HS-5 (cell line): ENCODE data around the gene CHD1.

Source experiments
- DNase-seq: peaks from one replicate; pipeline ENCODE4 v3.0.0-alpha.2; 2012; ENCODE audit warnings: low read depth

The CHD1 gene

DNA sequence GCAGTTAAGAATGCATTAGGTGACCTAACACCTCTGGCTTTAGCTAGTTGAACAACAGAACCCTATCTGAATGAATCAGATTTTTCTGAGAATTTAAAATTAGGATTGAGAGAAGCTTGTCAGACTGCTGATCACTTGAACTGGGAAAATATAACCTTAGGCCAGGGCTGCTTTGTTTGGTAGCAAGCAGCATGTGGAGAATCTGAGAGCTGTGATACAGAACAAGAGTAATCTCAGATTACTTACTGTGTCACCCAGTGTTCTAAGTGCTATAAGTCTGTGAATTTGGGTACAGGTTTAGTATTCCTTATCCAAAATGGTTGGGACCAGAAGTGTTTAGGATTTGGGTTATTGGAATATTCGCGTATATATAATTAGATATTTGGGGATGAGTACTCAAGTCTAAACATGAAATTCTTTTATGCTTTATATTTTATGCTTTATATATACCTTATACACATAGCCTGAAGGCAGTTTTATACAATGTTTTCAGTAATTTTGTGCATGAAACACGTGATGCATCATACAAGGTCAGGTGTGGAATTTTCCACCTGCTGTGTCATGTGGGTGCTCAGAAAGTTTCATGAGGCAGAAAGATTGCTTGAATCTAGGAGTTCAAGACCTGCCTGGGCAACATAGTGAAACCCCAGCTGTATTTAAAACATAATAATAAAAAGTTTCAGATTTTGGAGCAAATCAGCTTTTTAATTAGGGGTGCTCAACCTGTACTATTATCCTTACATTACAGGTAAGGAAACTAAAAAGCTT, 8.3 kb upstream of the CHD1 start:
- no peak for DNase-seq

DNA sequence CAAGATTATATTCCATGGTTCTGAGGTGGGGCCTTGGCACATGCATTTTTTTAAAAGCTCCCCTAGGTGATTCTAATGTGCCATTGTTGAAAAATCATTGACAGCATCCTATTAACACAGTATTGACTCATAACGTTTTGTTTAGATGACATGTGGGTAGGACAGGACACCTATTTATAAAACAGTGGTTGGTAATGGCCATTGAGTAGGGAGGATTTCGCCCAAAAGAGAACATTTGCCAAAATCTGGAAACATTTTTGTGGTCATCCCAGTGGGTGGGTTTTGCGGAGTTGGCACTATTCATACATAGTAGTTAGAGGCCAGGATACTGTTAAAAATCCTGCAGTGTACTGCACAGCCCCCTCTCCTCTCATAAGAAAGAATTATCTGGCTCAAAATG, 6.4 kb upstream of the CHD1 start:
- DNase-seq = no peak

DNA sequence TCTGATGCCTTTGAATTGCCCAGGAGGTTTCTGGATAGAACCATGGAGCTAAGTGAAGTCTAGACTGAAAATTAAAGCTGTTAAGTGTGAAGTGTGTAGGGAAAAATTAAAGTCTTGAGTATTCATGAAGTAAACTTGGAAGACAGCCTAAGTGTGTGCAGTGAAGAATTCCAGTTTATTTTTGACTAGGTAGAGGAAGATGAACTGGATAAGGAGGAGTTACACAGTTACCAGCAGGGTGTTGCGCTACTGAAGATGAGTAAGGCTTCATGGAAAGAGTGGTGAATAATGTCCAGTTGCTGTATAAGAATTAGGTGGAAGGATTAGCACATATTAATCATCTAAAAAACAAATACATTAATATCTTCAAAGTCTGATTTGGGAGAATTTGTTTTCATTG, 5.7 kb upstream of the CHD1 start:
- no peak for DNase-seq

DNA sequence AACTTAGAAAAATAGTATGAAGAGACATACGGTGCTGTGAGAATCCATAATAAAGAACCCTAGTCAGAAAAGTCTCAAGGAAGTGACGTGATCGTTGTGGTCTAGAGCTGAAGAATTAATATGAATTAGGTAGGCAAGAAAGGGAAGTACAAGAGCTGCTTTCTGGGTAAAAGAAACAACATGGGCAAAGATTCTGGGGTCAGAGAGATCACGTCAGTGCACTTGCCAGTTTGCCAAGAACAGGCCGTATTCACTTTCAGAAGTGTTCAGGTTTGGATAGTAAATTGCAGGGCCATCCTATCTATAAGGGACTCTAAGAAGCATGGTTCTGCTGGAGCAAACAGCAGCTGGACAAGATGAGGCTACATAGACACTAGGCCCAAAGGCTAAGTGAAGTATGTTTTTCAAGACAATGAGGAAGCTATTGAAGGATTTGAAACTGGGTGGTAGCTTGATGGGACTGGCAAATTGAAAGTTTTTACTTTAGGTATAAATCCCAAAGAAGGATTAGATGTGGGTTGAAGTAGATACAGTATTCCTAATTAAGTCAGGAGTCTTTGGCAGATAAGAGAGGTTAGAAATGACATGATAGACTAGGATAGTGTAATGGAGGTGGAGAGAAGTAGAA, 4.8 kb upstream of the CHD1 start:
- DNase-seq = no peak

DNA sequence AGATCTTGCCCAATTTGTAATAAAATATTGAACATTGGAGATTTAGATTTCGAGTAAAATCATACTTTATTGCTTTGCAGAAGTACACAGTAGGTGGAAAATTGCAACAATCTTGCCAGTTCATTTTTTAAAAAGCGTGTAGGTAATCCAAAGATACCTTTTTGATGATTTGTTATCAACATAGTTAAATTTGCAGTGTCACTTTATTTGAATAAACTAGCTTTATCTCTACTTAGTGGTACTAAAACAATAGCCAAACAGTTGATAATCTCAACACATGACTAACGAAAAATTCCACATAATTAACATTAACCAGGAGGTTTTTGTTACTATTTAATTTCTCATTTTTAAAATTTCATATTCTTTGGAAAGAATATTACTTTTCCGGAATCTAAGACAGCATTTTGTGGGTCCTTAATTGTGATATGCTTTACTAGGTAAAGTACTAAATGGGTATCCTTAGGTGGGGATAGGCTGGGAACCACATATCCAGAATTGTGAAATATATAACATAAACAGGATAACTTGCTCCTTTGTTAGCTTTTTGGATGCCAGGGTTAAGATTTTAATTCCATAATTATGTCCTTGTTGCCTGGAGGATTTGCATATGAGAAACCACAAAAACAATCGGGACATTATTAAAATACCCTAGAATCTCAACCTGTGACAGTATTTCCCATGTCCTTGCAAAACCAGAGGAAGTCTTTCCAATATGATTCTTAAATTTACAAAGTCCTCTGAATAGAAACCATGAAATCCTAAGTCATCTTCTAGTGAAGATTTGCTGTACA, 2.4 kb upstream of the CHD1 start:
- no peak for DNase-seq

DNA sequence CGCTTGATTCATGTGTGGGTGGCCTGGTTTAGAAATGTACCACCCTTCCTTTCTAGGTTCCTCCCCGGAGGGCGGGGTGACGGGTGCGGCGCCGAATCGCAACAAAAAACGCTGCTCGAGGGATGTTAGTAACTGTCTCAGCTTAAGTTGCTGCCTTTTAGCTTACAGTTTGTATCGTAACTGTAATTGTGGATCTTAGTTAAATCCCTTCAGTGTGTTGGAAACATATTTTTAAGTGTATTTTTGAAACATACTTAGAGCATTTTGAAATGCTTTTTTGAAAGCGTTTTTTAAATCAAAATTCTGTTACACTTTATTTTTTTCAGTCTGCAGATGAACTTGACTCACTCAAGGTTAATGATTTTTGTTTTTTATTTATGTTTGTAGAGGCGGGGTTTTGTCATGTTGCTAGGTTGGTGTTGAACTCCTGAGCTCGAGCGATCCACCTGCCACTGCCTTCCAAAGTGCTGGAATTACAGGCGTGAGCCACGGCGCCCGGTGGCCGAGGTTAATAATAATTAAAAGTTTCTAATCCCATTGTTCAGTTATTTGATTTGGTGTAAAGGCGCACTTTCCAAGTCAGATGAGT, 997 bp upstream of the CHD1 start:
- no peak for DNase-seq

DNA sequence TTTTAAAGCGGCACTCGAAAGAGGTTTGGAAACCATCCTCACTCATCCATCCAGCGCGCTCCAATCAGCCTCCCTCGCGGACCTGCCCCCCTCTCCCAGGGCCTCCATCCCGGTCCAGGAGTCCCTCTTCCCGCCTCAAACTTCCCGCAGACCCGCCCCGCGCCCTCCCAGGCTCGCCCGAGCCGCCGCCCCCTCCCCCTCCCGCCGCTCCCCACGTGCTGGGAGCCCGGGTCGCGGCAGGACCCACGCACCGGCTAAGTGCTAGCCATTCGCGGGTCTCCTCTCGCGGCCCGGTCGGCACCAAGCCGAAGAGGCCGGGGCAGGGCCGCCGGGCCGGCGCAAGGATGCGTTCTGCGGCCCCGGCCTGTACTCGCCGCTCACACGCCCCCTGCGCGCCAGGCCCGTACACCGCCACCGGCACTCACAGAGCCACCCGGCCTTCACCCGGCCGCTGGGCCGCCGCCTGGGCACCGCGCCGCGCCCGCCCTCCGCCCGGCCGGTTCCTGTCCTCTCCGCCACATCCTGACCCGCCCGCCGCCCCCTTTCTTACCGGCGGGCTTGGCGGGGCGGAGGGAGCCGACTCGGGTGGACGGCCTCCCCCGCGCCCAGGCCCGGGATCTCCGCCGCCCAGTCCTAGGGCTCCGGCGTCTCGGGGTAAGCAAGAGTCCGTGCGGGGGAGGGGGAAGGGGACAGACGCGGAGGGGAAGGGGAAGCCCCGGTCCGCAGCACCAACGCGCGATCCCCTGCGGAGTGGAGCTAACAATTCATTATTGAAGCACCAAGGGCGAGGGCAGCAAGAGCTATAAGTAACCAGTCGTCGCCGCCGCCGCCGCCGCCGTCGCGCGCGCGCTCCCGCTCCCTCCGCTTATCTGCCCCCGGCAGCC, 576 bp downstream of the CHD1 start:
- DNase-seq = no peak

DNA sequence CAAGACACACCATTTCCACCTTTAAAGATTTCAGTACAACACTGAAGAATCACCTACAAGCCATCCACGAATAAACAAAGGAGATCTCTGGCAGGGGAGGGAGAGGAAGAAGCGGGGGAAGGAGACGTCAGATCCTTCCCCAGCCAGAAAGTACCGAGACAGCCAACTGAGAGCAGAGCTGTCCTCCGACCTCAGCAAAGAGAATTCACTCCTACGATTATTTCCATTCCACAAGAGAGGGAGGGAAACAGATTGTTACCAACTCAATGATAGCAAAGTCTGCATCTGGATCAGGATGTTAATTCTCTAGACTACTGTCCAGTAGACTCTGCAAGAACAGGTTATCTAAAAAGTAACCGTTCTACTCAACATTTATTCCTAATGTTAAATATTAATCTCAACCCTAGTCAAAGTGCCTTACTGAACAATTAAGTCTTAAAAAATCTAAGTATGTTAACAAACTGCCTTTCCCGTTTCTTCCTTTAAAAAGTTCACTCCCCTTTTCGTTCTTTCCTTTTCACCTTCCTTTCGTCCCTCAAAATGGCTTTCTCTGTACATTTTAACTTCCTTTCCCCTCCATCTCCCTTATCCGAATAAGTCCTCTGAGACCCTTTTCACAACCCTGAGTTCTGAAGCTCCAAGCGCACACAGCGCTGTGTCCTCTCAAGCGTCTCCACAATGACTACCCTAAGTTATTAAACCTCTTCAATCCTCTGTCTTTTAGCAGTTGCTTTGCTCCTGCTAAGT, 1.4 kb downstream of the CHD1 start:
- DNase-seq = no peak

DNA sequence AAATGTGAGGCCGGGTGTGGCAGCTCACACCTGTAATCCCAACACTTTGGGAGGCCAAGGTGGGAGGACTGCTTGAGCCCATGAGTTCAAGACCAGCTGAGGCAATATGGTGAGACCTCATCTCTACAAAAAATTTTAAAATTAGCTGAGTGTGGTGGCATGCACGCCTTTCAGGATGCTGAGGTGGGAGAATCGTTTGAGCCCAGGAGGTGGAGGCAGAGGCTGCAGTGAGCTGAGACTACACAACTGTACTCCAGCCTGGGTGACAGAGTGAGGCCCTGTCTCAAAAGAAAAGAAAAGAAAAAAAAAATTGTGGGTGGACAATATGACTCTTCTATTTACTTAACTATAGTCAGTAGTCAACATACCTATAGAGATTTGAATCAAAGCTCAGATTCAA, 4.8 kb downstream of the CHD1 start:
- no peak for DNase-seq

DNA sequence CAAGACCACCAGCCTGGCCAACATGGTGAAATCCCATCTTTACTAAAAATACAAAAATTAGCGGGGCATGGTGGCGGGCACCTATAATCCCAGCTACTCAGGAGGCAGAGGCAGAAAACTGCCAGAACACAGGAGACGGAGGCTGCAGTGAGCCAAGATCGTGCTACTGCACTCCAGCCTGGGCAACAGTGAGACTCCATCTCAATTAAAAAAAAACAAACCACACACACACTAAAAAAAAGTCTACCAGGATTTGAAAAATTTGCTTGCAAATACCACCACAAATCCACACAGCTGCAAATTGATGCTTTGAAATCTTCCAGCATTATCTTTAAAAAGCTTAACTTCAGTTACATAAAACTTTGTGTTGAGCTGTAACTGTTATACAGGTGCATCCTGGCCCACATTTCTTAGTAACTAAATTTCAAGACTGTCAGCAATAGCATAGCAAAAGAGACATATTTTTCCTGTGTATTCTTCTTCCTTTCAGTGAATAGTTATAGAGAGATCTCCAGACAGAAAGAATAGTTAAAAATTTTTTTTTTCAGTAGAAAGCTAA, 6.8 kb downstream of the CHD1 start:
- no peak for DNase-seq

DNA sequence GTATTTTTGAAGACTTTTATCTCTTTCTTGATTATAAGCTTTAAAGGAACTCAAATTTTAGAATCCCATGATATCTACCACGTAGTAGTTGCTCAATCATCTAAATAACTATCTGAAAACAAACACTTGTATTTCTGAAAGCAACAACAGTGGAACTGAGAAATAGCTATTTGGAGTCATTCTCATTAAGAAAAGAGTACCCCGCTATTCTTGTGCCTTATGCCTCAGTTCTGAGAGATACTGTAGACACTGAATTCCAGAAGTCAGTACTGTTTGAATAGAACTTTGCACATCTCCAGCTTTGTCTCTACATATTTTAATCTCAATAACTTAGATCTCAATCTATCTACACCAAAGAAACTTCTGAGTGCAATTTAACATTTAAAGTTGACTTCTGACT, 11.4 kb downstream of the CHD1 start:
- no peak for DNase-seq

DNA sequence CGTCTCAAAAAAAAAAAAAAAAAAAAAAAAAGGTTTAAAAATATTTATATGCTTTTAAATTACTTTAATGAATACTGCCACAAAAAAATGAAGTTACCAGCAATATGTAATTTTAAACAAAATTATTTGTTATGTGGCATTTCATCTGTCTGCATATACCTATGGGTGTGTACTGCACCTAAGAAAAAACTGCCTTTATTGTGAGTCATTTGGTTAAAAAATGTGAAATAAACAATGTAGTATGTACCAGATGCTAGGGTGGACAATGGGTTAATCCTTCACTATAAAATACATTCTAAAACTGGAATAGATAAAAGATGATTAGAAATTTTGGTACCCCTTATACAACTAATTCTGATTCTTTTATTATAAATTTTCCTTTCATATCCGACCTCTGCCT, 12.3 kb downstream of the CHD1 start:
- DNase-seq = no peak

DNA sequence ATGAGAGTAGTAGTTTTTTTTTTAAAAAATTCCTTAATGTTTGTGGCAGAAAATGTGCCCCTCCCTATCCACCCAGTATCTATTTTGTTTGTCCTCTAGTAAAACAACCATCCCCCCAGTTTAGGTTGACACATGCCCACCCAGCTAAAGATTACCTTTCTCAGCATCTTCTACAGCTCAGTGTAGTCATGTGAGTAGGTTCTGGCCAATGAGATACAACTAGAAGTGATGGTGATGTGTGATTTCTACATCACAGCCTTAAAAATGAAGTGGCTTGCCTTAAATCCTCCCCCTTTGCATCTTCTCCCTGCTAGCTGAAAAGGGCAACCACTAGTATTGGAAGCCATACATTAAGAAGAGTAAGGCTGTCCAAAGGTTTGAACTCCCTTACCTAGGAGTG, 14.9 kb downstream of the CHD1 start:
- DNase-seq = no peak

DNA sequence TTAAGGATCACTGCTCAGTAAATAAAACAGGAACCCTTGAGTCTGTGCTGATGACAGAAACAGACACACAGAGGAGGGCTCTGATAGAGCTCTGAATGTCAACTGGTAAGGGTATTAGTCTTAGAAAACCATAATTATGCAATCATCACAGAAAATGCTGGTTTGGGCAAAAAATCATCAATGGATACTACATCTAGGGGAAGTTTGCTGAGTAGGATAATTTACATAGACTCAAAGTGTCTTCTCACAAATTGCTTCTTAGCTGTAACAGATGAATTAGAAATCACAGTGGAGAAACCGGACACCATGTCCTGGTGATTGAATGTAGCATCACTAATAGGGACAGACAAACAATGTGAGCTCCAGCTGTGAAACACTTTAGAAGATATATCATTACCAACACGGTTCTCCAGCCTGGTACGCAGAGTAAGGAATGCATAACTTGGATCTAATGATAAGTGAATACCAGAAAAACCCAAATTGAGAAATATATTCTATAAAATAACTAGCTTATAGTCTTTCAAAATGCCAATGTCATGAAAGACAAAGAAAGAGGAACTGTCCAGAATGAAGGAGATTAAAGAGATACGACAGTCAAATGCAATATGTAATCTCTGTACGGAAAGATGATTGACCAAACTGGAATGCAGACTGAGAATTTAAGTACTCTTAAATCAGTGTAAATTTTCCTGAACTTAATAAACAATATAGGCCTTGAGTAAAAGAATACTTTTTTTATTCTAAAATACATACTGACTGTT, 17.3 kb downstream of the CHD1 start:
- no peak for DNase-seq

DNA sequence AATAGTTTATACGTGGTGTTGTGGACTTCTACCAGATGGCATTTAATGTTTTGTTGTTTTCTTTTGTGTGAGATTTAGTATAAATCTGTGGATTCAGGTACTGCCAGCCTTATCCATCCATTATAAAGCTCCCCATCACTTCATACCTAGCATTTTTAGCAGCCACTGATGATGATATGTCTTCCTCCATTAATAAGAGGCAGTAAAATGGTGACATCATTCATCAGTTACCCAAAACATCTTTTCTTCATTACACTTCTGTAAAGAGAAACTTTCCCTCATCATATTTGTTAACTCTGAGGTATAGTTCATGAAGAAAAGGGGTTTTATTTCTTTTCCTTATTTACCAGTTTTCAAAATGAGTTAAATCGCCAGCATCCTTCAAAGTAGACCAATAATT, 19.4 kb downstream of the CHD1 start:
- DNase-seq = no peak

DNA sequence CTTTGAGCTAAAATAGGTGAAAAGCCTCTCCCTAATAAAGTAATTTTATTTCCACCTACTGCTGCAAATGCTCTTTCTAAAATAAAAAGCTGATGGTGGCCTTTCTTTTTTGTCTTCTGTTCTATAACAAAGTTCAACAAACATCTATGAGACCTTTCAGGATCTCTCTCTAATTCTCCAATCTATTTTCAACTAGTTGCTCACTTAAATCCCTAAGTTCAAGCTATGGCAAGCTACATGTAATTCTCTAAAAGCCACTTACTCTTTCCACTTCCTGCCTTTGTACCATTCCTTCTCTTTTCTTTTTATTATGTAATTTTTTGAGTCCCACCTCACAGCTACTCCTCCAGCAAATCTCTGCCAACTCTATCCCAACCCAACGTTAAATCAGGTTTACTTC, 20.9 kb downstream of the CHD1 start:
- no peak for DNase-seq

DNA sequence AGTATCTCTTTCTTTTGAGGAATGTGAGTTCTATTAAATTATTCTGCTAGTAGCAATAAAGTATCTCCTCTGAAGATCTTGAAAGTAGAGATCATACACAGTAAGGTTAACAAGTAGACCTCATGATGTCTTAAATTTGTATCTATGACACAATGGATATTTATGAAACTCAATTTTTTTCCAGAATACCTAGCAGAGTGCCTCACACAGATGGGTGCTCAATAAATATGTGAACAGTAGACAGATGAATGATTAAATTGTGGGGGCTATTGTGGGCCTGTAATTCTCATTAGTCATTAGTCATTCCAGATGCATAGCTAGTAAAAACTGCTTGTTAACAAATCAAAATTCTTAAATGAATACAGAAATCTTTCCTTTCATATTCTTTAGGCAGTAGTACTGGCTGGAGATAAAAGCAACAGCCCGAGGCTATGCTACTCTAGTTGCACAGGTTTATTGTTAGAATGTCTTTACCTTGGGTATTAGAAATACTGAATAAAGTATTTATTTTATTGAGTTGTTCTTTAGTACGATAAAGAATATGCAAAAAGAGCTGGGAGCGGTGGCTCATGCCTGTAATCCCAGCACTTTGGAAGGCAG, 22.0 kb downstream of the CHD1 start:
- DNase-seq = no peak

DNA sequence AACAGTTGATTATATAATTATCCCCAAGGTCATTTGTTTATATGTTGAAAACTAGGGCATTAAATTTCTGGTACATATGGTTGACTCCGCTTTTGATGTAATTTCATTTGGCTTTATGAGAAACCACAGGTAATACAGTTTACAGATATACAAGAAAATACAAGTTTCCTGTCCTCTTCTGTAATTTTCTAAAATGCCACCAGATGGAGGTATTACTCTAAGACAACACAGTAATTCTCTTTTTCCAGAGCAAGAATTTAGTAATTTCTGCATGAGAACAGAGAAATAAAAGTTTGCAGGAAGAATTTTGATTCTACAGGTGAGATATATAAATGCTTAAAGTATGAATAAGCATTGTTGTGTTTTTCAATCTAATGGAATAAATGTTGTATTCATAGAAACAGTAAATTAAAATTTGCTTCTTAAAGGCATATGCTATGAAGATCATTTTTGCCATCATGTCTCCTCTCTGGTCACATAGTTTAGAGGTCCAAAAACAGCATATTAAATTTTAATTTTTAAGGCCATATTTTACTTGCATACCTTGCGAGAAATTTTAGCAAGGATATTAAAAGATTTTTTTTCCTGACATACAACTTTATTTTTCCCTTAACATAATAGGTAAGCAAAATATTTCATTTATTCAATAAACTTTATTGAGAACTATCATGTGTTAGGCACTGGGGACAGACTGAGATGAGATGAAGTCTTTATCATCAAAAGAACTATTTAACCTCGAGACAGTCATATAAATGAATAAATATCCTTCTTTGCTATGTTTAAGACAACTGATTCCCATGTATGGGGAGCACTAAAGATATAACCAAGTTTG, 22.7 kb downstream of the CHD1 start:
- DNase-seq = no peak

DNA sequence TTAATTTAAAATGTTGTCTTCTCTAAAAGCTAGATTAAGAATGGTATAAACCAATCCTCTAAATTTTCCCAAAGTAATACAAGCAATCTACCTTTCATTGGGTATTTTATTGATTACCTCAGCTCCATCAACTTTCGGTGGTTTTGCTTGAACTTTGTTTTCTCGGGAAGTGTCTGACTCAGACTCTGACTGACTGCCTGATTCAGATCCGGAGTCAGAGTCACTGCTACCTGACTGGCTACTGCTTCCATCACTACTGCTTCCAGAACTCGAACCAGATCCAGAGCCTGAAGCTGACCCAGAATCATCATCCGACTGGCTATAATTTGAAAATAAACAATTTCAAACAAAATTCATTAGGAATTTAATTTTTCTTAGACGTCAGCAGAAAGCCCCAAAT, 24.0 kb downstream of the CHD1 start:
- DNase-seq = no peak
